Measurements from ENCODE around the gene CHCHD3. TPM values are rescaled to one million over a fixed set of nuclear protein-coding genes. Genes with fewer than 3 reads are reported as not detected.

Gene CHCHD3
- total and polyA plus RNA-seq, 9 of the 15 experiments (the other 6 are each of a cell fraction or from before 2014, with no cell fraction given) = 66.2 to 279 (median 204) TPM

DNA sequence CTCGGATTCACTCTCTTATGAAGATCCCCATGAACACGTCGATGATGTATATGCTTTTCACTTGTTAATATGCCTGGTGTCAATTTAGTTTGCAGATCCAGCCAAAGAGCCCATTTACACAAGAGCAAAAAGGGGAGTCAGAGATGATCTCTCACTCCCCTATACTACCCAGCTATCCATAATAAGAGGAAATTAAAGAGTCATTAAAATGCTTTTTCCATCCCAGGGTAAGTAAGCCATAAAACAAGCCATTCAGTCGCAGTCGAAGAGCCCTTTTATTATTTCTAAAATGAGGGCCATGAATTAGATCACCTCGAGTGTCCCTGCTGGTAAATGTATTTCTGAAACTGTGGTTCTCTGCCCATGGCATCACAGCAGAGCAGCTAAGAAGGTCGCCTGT is 41.2 kb downstream of the CHCHD3 start:
- CTCF ChIA-PET (ENCODE audit: low intra/inter-chr PET ratio) = interaction anchor here (0.7 kb wide), 1 partner anchor 14 kb away, joined by 3 read pairs; no protein-coding TSS in a partner anchor
- BruUV-seq (replicated peaks) = no TSS peak
- in situ Hi-C loops (cut with MboI) (no loop called here), intact Hi-C loops (cut with micrococcal nuclease) (no loop called here)
- H3K9ac ChIP-seq (ENCODE audit: insufficient read depth in 1 of 2, low read depth in 2 of 2, low read length in 2 of 2) = no peak overlapping the region
- H3K36me3 ChIP-seq (ENCODE audit: control insufficient read depth, insufficient read depth, low read length) = peaks cover 4% of the 10 kb centered on the region
- TF ChIP-seq ZNF444 (CRISPR knock-in tag; IDR thresholded peaks at IDR 0.05) = no peak
- TF ChIP-seq, protein P1, sequence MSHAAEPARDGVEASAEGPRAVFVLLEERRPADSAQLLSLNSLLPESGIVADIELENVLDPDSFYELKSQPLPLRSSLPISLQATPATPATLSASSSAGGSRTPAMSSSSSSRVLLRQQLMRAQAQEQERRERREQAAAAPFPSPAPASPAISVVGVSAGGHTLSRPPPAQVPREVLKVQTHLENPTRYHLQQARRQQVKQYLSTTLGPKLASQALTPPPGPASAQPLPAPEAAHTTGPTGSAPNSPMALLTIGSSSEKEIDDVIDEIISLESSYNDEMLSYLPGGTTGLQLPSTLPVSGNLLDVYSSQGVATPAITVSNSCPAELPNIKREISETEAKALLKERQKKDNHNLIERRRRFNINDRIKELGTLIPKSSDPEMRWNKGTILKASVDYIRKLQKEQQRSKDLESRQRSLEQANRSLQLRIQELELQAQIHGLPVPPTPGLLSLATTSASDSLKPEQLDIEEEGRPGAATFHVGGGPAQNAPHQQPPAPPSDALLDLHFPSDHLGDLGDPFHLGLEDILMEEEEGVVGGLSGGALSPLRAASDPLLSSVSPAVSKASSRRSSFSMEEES (CRISPR knock-in tag; IDR thresholded peaks at IDR 0.05) = no peak
- TF ChIP-seq ZBED1 (IDR thresholded peaks at IDR 0.05) = no peak
- TF ChIP-seq BCL6 (CRISPR knock-in tag; IDR thresholded peaks at IDR 0.05) = no peak
- TF ChIP-seq, protein P2, sequence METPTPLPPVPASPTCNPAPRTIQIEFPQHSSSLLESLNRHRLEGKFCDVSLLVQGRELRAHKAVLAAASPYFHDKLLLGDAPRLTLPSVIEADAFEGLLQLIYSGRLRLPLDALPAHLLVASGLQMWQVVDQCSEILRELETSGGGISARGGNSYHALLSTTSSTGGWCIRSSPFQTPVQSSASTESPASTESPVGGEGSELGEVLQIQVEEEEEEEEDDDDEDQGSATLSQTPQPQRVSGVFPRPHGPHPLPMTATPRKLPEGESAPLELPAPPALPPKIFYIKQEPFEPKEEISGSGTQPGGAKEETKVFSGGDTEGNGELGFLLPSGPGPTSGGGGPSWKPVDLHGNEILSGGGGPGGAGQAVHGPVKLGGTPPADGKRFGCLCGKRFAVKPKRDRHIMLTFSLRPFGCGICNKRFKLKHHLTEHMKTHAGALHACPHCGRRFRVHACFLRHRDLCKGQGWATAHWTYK (CRISPR knock-in tag; IDR thresholded peaks at IDR 0.05) = no peak
- TF ChIP-seq, protein P3, sequence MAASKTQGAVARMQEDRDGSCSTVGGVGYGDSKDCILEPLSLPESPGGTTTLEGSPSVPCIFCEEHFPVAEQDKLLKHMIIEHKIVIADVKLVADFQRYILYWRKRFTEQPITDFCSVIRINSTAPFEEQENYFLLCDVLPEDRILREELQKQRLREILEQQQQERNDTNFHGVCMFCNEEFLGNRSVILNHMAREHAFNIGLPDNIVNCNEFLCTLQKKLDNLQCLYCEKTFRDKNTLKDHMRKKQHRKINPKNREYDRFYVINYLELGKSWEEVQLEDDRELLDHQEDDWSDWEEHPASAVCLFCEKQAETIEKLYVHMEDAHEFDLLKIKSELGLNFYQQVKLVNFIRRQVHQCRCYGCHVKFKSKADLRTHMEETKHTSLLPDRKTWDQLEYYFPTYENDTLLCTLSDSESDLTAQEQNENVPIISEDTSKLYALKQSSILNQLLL (CRISPR knock-in tag; IDR thresholded peaks at IDR 0.05; ENCODE audit: borderline replicate concordance) = no peak
- no peak for TF ChIP-seq TCF7L2 (IDR thresholded peaks at IDR 0.05; ENCODE audit: low read depth, low read length)
- no peak for TF ChIP-seq ZNF561 (CRISPR knock-in tag; conservative IDR thresholded peaks at IDR 0.05)
- TF ChIP-seq, protein P4, sequence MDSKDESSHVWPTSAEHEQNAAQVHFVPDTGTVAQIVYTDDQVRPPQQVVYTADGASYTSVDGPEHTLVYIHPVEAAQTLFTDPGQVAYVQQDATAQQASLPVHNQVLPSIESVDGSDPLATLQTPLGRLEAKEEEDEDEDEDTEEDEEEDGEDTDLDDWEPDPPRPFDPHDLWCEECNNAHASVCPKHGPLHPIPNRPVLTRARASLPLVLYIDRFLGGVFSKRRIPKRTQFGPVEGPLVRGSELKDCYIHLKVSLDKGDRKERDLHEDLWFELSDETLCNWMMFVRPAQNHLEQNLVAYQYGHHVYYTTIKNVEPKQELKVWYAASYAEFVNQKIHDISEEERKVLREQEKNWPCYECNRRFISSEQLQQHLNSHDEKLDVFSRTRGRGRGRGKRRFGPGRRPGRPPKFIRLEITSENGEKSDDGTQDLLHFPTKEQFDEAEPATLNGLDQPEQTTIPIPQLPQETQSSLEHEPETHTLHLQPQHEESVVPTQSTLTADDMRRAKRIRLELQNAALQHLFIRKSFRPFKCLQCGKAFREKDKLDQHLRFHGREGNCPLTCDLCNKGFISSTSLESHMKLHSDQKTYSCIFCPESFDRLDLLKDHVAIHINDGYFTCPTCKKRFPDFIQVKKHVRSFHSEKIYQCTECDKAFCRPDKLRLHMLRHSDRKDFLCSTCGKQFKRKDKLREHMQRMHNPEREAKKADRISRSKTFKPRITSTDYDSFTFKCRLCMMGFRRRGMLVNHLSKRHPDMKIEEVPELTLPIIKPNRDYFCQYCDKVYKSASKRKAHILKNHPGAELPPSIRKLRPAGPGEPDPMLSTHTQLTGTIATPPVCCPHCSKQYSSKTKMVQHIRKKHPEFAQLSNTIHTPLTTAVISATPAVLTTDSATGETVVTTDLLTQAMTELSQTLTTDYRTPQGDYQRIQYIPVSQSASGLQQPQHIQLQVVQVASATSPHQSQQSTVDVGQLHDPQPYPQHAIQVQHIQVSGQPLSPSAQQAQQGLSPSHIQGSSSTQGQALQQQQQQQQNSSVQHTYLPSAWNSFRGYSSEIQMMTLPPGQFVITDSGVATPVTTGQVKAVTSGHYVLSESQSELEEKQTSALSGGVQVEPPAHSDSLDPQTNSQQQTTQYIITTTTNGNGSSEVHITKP (IDR thresholded peaks at IDR 0.05; ENCODE audit: partially characterized antibody) = no peak
- no peak for TF ChIP-seq SMAD1 (IDR thresholded peaks at IDR 0.05; ENCODE audit: low read depth, low read length, partially characterized antibody)
- no peak for TF ChIP-seq NONO (IDR thresholded peaks at IDR 0.05; ENCODE audit: low read depth in 2 of 2, low read length in 1 of 2)
- TF ChIP-seq ZNF384 (IDR thresholded peaks at IDR 0.05; ENCODE audit: low read depth, low read length) = no peak
- TF ChIP-seq BCOR (IDR thresholded peaks at IDR 0.05) = no peak
- 93% methylated on average over 7 of the region's 7 CpGs for WGBS (ENCODE audit: insufficient coverage, low coverage, missing lambda C conversion rate)
- FAIRE-seq (no peak), ATAC-seq (no peak), DNase-seq (ENCODE audit: extremely low read depth in 1 of 4, low spot score in 3 of 4) (no peak)
- H3K4me2 ChIP-seq (ENCODE audit: insufficient read depth, low read length) = no peak overlapping the region
- H3K9me3 ChIP-seq (replicated peaks; ENCODE audit: control insufficient read depth, insufficient read depth, low read depth, low read length) = no peaks in the 10 kb centered on the region
- no peaks in the 10 kb centered on the region for H3K4me1 ChIP-seq (replicated peaks in 1 of 2; ENCODE audit: control insufficient read depth in 2 of 2, insufficient read depth in 2 of 2, low read length in 2 of 2)
- no peak overlapping the region for H2AFZ ChIP-seq (ENCODE audit: low read depth, low read length)
- H3K9me1 ChIP-seq (ENCODE audit: control insufficient read depth, insufficient read depth, low read length) = no peaks in the 10 kb centered on the region
- H3K4me3 ChIP-seq = no peak overlapping the region
- H4K20me1 ChIP-seq (replicated peaks; ENCODE audit: control insufficient read depth, insufficient read depth, low read length) = 0 out of 2 replicates have a peak, but pooled peaks cover 6% of the 10 kb centered on the region
- peaks cover 76% of the 10 kb centered on the region for H3K79me2 ChIP-seq (ENCODE audit: control insufficient read depth, insufficient read depth, low read length)
- H3K27me3 ChIP-seq (ENCODE audit: control insufficient read depth in 2 of 2, insufficient read depth in 2 of 2, low read length in 2 of 2) = no peaks in the 10 kb centered on the region
- H3K27ac ChIP-seq (ENCODE audit: extremely low read depth, low read depth, low read length) = no peak overlapping the region
- POLR2A ChIA-PET = interaction anchor here (0.7 to 1.4 kb wide), 2 partner anchors 15 to 42 kb away, joined by 3 to 4 read pairs; partner anchors contain the start of gene CHCHD3

Data from K562 (cell line).